Neuronal stem cell (in vitro differentiated cells): Measurements from ENCODE around the gene TMED9.
A peak's percentile ranks its signal among the peaks of the same experiment; 100 is the strongest.

Source experiments
- DNase-seq: peaks from one replicate; pipeline ENCODE4 v3.0.0-alpha.2; 2013; ENCODE audit warnings: low spot score
- H2AFZ ChIP-seq: one replicate; pipeline ENCODE4 v1.6.1; 2013; ENCODE audit warnings: mild to moderate bottlenecking, low read length, inconsistent platforms
- H2AK5ac ChIP-seq: 2 replicates; pipeline ENCODE4 v1.6.1; 2013; ENCODE audit warnings: low read depth, mild to moderate bottlenecking, inconsistent platforms, low read length, moderate library complexity, mixed read lengths
- H2BK120ac ChIP-seq: 2 replicates; pipeline ENCODE4 v1.6.1; 2013; ENCODE audit warnings: low read depth, mild to moderate bottlenecking, inconsistent platforms, low read length, moderate library complexity, mixed read lengths
- H2BK12ac ChIP-seq: one replicate; pipeline ENCODE4 v1.6.1; 2013; ENCODE audit warnings: low read length, inconsistent platforms
- H2BK15ac ChIP-seq: 2 replicates; pipeline ENCODE4 v1.6.1; 2013; ENCODE audit warnings: mild to moderate bottlenecking, low read length, inconsistent platforms, mixed read lengths
- H2BK5ac ChIP-seq: one replicate; pipeline ENCODE4 v1.6.1; 2013; ENCODE audit warnings: inconsistent platforms, mild to moderate bottlenecking, low read length, moderate library complexity
- H3K14ac ChIP-seq: one replicate; pipeline ENCODE4 v1.6.1; 2013; ENCODE audit warnings: low read length, inconsistent platforms
- H3K18ac ChIP-seq: 2 replicates; pipeline ENCODE4 v1.6.1; 2013; ENCODE audit warnings: low read length, inconsistent platforms
- H3K23ac ChIP-seq: 2 replicates; pipeline ENCODE4 v1.6.1; 2013; ENCODE audit warnings: low read depth, mild to moderate bottlenecking, mixed read lengths, low read length, inconsistent platforms; ENCODE audit not compliant: poor library complexity
- H3K27ac ChIP-seq: replicated peaks from 3 replicates; pipeline ENCODE4 v1.5.1; 2013; ENCODE audit warnings: low read length, inconsistent platforms
- H3K27me3 ChIP-seq, 3 experiments: 2 replicates each; pipeline ENCODE4 v1.6.1; 2013; ENCODE audit warnings: low read length in 3 of 3, mild to moderate bottlenecking in 2 of 3, inconsistent platforms in 1 of 3, low read depth in 1 of 3, mixed read lengths in 1 of 3, moderate library complexity in 1 of 3; ENCODE audit not compliant: control insufficient read depth in 3 of 3, insufficient read depth in 3 of 3
- H3K36me3 ChIP-seq, 2 donors: replicated peaks in 1 of 2; 2 replicates each; pipeline ENCODE4 v1.6.1; 2013; ENCODE audit warnings: low read length in 2 of 2; ENCODE audit not compliant: control insufficient read depth in 2 of 2, insufficient read depth in 2 of 2
- H3K4ac ChIP-seq: 2 replicates; pipeline ENCODE4 v1.6.1; 2013; ENCODE audit warnings: inconsistent platforms, mild to moderate bottlenecking, low read length, moderate library complexity
- H3K4me1 ChIP-seq, 2 donors: 1 replicate in 1 of 2; 2 replicates in 1 of 2; pipeline ENCODE4 v1.6.1; 2013; ENCODE audit warnings: low read length in 2 of 2, low read depth in 1 of 2; ENCODE audit not compliant: control insufficient read depth in 2 of 2, insufficient read depth in 1 of 2
- H3K4me2 ChIP-seq: one replicate; pipeline ENCODE4 v1.6.1; 2013; ENCODE audit warnings: mild to moderate bottlenecking, low read length, inconsistent platforms; ENCODE audit not compliant: insufficient read depth, poor library complexity, severe bottlenecking
- H3K4me3 ChIP-seq, 2 donors: 2 replicates each; pipeline ENCODE4 v1.5.1; 2013; ENCODE audit warnings: low read length in 2 of 2, mild to moderate bottlenecking in 2 of 2, inconsistent platforms in 1 of 2, moderate library complexity in 1 of 2
- H3K79me1 ChIP-seq: one replicate; pipeline ENCODE4 v1.6.1; 2013; ENCODE audit warnings: low read depth, mild to moderate bottlenecking, inconsistent platforms, low read length, moderate library complexity
- H3K9ac ChIP-seq: one replicate; pipeline ENCODE4 v1.6.1; 2013; ENCODE audit warnings: mild to moderate bottlenecking, low read depth, low read length, inconsistent platforms; ENCODE audit not compliant: poor library complexity
- H3K9me3 ChIP-seq, 2 donors: replicated peaks in 1 of 2; 2 replicates each; pipeline versions ENCODE3 to v1.6.1; 2013; ENCODE audit warnings: low read length in 2 of 2, mild to moderate bottlenecking in 2 of 2, inconsistent platforms in 1 of 2, low read depth in 1 of 2, mixed read lengths in 1 of 2, moderate library complexity in 1 of 2; ENCODE audit not compliant: control insufficient read depth in 2 of 2, insufficient read depth in 1 of 2
- H4K8ac ChIP-seq: one replicate; pipeline ENCODE4 v1.6.1; 2013; ENCODE audit warnings: low read depth, mild to moderate bottlenecking, inconsistent platforms, low read length, moderate library complexity
- H4K91ac ChIP-seq: one replicate; pipeline ENCODE4 v1.6.1; 2013; ENCODE audit warnings: low read length, low read depth, mild to moderate bottlenecking, inconsistent platforms; ENCODE audit not compliant: poor library complexity
- WGBS, 2 donors: extraction: QIAGEN DNeasy Blood & Tissue Kit; methylation state at CpG; one replicate each; pipeline ENCODE4 v1.1.7; 2013; ENCODE audit warnings: missing lambda C conversion rate in 2 of 2, mixed read lengths in 1 of 2; ENCODE audit not compliant: insufficient read length in 2 of 2, insufficient replicate concordance in 1 of 2; ENCODE audit errors: extremely low coverage in 2 of 2; 5-methylcytosine and 5-hydroxymethylcytosine counted together

The TMED9 gene

GRCh38 chr5:177595026-177595585, 3.1 kb downstream of the TMED9 start:
- Histone ChIP-seq H2BK12ac (no peak overlapping the region), H3K18ac (no peak overlapping the region), H3K4ac (no peak overlapping the region), H3K27me3 (peaks cover 0 to 7% (median 0%) of the 10 kb centered on the region in 3 experiments), H2BK15ac (no peak overlapping the region), H3K9me3 (no peaks in the 10 kb centered on the region), H3K9ac (no peak overlapping the region), H3K4me1 (peaks cover 3 to 4% of the 10 kb centered on the region in 2 donors), H3K27ac (no peak overlapping the region), H3K23ac (no peak overlapping the region), H4K8ac (no peak overlapping the region), H4K91ac (no peak overlapping the region), H3K79me1 (peaks cover 5% of the 10 kb centered on the region), H3K4me3 (peak overlapping the region in 1 of 2 donors; percentile 9), H2BK120ac (no peak overlapping the region), H2AFZ (no peak overlapping the region), H2AK5ac (no peak overlapping the region), H2BK5ac (no peak overlapping the region), H3K36me3 (peaks cover 29 to 39% of the 10 kb centered on the region in 2 donors), H3K14ac (no peak overlapping the region), H3K4me2 (no peak overlapping the region)
- no peak for DNase-seq
- no CpG with 5 or more reads among the region's 8 CpGs for WGBS, 2 donors

- Histone ChIP-seq H2AK5ac (no peak overlapping the region), H3K23ac (no peak overlapping the region), H3K18ac (no peak overlapping the region), H3K4me3 (no peak overlapping the region), H3K36me3 (peaks cover 29 to 39% of the 10 kb centered on the region in 2 donors), H4K8ac (no peak overlapping the region), H3K9ac (no peak overlapping the region), H3K27ac (no peak overlapping the region), H2BK120ac (no peak overlapping the region), H3K4me2 (no peak overlapping the region), H2BK5ac (no peak overlapping the region), H3K79me1 (peaks cover 5% of the 10 kb centered on the region), H3K4me1 (peaks cover 6 to 8% of the 10 kb centered on the region in 2 donors), H3K9me3 (no peaks in the 10 kb centered on the region), H3K4ac (no peak overlapping the region), H2AFZ (no peak overlapping the region), H2BK15ac (no peak overlapping the region), H3K27me3 (no peaks in the 10 kb centered on the region), H2BK12ac (no peak overlapping the region), H3K14ac (no peak overlapping the region), H4K91ac (no peak overlapping the region)
- DNase-seq: no peak
- no CpG with 5 or more reads among the region's 2 CpGs for WGBS, 2 donors
Observed at GRCh38 chr5:177595991-177596774, 4.2 kb downstream of the TMED9 start.

GRCh38 chr5:177596775-177597238, 4.8 kb downstream of the TMED9 start:
- Histone ChIP-seq H2AK5ac (no peak overlapping the region), H3K18ac (no peak overlapping the region), H3K4me2 (no peak overlapping the region), H3K79me1 (peaks cover 5% of the 10 kb centered on the region), H4K91ac (no peak overlapping the region), H2BK15ac (no peak overlapping the region), H3K36me3 (peaks cover 29 to 39% of the 10 kb centered on the region in 2 donors), H2AFZ (no peak overlapping the region), H3K9ac (no peak overlapping the region), H2BK120ac (no peak overlapping the region), H3K27me3 (no peaks in the 10 kb centered on the region), H3K14ac (no peak overlapping the region), H2BK12ac (no peak overlapping the region), H2BK5ac (no peak overlapping the region), H3K9me3 (no peaks in the 10 kb centered on the region), H3K27ac (no peak overlapping the region), H3K4me3 (no peak overlapping the region), H3K4me1 (peaks cover 6 to 9% of the 10 kb centered on the region in 2 donors), H4K8ac (no peak overlapping the region), H3K23ac (no peak overlapping the region), H3K4ac (no peak overlapping the region)
- WGBS, 2 donors: no CpG with 5 or more reads among the region's 2 CpGs
- no peak for DNase-seq

GRCh38 chr5:177598477-177598876, 6.5 kb downstream of the TMED9 start:
- Histone ChIP-seq H3K4me2 (no peak overlapping the region), H3K27ac (no peak overlapping the region), H3K4me1 (peaks cover 3 to 5% of the 10 kb centered on the region in 2 donors), H3K4me3 (no peak overlapping the region), H2BK12ac (no peak overlapping the region), H3K79me1 (no peaks in the 10 kb centered on the region), H4K8ac (no peak overlapping the region), H3K36me3 (peaks cover 26 to 34% of the 10 kb centered on the region in 2 donors), H4K91ac (no peak overlapping the region), H2BK120ac (no peak overlapping the region), H3K9me3 (no peaks in the 10 kb centered on the region), H2BK5ac (no peak overlapping the region), H3K14ac (no peak overlapping the region), H2AFZ (no peak overlapping the region), H2AK5ac (no peak overlapping the region), H3K9ac (no peak overlapping the region), H3K18ac (no peak overlapping the region), H3K23ac (no peak overlapping the region), H2BK15ac (no peak overlapping the region), H3K27me3 (no peaks in the 10 kb centered on the region), H3K4ac (no peak overlapping the region)
- no CpG with 5 or more reads among the region's 5 CpGs for WGBS, 2 donors
- no peak for DNase-seq
